ENCODE data around the gene FBXL3.

The FBXL3 gene

DNA sequence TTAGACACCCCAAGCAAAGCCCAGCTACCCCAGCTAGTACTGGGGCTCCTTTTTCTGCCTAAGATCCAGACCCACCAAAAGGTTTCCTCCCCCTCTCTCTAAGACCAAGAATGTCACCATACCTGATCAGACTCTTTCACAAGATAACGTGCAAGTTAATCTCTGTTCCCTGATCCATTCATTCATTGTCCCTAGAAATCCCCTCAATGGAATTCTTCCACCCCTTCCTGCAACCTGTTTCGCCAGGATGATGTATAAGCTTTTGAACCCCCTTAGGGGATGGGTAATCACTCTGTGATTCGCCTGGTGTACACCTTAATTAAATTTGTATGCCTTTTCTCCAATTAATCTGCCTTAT lies 52.4 kb downstream of the FBXL3 start (continued):
- TF ChIP-seq ZNF658 (tag by site-specific recombination; IDR thresholded peaks at IDR 0.05) = no peak

DNA sequence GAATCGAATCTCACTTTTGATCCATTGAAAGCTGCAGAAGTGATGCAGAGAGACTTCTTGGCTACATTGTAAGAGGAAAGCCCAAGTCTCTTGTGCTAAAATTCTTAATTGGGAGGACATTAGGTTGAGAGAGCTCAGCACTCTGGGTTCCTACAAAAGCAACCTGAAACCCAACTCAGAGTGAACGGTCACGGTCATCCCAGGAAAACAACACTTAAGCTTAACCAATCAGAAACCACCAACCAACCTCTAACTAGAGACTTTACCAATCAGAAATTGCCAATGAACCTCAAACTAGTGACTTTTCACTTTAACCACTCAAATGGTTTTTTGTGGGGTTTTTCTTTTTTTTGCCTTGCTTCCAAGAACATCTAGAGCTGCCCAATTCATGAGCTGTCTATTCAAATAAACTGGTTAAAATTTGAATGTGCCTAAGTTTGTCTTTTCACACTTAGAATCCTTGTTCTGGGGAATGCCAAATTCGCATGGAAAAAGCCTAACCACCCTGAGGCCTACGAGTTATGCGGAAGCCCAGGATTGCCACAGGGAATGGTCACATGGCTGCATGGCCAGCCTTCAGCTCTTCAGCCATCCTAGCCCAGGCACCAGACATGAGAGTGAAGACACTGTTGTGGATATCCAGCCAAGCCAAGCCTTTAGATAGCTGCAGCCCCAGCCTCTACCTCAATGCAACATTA lies 52.9 kb downstream of the FBXL3 start:
- Histone ChIP-seq H3K36me3 (ENCODE audit: control insufficient read depth in 2 of 2, insufficient read depth in 1 of 2, low read length in 2 of 2) (no peaks in the 10 kb centered on the region), H3K4me1 (ENCODE audit: control insufficient read depth, insufficient read depth, low read length) (peaks cover 4% of the 10 kb centered on the region; the same call in 1 of the 2 replicates), H3K4me3 (ENCODE audit: low read depth, low read length) (no peak overlapping the region), H3K9me3 (ENCODE audit: control insufficient read depth, insufficient read depth, low read depth, low read length) (no peaks in the 10 kb centered on the region), H3K27ac (ENCODE audit: extremely low read depth, low read depth, low read length) (no peak overlapping the region)
- ChIA-PET POLR2A (no interaction called here), CTCF (no interaction called here)
- TF ChIP-seq, protein P1, sequence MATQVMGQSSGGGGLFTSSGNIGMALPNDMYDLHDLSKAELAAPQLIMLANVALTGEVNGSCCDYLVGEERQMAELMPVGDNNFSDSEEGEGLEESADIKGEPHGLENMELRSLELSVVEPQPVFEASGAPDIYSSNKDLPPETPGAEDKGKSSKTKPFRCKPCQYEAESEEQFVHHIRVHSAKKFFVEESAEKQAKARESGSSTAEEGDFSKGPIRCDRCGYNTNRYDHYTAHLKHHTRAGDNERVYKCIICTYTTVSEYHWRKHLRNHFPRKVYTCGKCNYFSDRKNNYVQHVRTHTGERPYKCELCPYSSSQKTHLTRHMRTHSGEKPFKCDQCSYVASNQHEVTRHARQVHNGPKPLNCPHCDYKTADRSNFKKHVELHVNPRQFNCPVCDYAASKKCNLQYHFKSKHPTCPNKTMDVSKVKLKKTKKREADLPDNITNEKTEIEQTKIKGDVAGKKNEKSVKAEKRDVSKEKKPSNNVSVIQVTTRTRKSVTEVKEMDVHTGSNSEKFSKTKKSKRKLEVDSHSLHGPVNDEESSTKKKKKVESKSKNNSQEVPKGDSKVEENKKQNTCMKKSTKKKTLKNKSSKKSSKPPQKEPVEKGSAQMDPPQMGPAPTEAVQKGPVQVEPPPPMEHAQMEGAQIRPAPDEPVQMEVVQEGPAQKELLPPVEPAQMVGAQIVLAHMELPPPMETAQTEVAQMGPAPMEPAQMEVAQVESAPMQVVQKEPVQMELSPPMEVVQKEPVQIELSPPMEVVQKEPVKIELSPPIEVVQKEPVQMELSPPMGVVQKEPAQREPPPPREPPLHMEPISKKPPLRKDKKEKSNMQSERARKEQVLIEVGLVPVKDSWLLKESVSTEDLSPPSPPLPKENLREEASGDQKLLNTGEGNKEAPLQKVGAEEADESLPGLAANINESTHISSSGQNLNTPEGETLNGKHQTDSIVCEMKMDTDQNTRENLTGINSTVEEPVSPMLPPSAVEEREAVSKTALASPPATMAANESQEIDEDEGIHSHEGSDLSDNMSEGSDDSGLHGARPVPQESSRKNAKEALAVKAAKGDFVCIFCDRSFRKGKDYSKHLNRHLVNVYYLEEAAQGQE (tag by site-specific recombination; IDR thresholded peaks at IDR 0.05) = no peak
- TF ChIP-seq ZNF549 (tag by site-specific recombination; IDR thresholded peaks at IDR 0.05) = peak; percentile 85

DNA sequence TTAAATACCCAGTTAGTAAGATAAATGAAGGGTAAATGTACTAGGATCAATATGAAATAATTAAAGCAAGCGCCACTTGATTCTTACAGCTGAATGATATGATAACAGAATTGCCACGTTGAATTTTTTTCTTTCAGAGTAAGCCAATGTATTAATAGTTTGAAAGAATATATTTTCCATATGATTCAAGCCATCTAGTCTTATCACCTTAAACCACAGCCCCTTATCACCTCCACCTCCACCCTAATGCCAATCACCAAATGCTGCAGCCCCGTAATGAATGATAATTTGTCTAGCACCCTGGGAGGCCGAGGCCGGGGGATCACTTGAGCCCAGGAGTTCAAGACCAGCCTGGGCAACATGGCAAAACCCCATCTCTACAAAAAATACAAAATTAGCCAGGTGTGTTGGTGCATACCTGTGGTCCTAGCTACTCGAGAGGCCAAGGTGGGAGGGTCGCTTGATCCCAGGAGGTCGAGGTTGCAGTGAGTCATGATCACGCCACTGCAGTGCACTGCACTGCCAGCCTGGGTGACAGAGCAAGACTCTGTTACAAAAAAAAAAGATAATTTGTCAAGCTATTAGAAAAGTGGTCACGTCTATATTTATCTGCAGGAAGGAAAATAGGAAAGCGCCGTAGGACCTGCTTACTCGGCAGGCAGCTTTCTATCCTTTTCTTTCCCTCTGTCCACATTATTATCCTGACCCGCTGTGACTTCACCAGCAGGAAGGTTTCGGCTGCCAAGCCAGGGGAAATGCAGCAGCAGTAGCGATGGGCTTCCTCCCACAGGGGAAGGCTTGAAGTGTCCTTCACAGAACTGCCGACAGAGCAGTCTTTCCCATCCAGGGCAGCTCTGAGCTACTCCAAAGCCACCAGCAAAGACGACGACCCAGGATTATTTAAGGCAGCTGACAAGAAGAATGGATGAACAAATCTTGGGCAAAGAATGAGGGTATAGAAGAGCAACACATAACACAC lies 54.8 kb downstream of the FBXL3 start:
- ChIA-PET CTCF (interaction anchor here (2.2 kb wide), 1 partner anchor 8 kb away, joined by 11 read pairs; no protein-coding TSS in a partner anchor), POLR2A (no interaction called here)
- H3K36me3 ChIP-seq (ENCODE audit: control insufficient read depth in 2 of 2, insufficient read depth in 1 of 2, low read length in 2 of 2) = no peaks in the 10 kb centered on the region

DNA sequence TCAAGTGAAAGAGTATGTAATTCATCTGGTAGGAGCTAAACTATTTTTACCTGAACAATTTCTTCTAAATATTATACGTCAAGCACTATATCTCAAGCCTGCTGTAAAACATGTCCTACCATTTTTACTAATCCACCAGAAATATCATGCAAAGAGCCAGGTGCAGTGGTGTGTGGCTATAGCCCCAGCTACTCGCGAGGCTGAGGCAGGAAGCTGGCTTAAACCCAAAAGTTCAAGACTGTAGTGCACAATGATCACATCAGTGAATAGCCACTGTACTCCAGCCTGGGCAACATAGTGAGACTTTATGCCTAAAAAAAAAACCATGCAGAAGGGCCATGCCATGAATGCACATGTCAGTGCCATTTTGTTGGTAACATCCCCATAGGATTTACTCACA lies 55.7 kb downstream of the FBXL3 start:
- H3K4me1 ChIP-seq (ENCODE audit: control insufficient read depth, insufficient read depth, low read length) = no peaks in the 10 kb centered on the region
- H3K27ac ChIP-seq (ENCODE audit: extremely low read depth, low read depth, low read length) = no peak overlapping the region
- CTCF ChIA-PET = interaction anchor here (0.7 to 2.2 kb wide), 3 partner anchors 9 to 43 kb away, joined by 3 to 11 read pairs (median 3); no protein-coding TSS in a partner anchor
- no peak for TF ChIP-seq ZBTB1 (tag by site-specific recombination; IDR thresholded peaks at IDR 0.05)
- TF ChIP-seq ZBTB20 (tag by site-specific recombination; IDR thresholded peaks at IDR 0.05) = no peak
- H3K36me3 ChIP-seq (ENCODE audit: control insufficient read depth in 2 of 2, insufficient read depth in 1 of 2, low read length in 2 of 2) = no peaks in the 10 kb centered on the region
- no peaks in the 10 kb centered on the region for H3K9me3 ChIP-seq (ENCODE audit: control insufficient read depth, insufficient read depth, low read depth, low read length)
- no peak overlapping the region for H3K4me3 ChIP-seq (ENCODE audit: low read depth, low read length)
- POLR2A ChIA-PET = no interaction called here

More for the DNA sequence above, 54.8 kb downstream of the FBXL3 start:
- TF ChIP-seq ZNF555 (tag by site-specific recombination; conservative IDR thresholded peaks at IDR 0.05) (no peak), ZNF837 (tag by site-specific recombination; IDR thresholded peaks at IDR 0.05) (no peak), ZNF549 (tag by site-specific recombination; IDR thresholded peaks at IDR 0.05) (no peak)
- TF ChIP-seq, protein P2, sequence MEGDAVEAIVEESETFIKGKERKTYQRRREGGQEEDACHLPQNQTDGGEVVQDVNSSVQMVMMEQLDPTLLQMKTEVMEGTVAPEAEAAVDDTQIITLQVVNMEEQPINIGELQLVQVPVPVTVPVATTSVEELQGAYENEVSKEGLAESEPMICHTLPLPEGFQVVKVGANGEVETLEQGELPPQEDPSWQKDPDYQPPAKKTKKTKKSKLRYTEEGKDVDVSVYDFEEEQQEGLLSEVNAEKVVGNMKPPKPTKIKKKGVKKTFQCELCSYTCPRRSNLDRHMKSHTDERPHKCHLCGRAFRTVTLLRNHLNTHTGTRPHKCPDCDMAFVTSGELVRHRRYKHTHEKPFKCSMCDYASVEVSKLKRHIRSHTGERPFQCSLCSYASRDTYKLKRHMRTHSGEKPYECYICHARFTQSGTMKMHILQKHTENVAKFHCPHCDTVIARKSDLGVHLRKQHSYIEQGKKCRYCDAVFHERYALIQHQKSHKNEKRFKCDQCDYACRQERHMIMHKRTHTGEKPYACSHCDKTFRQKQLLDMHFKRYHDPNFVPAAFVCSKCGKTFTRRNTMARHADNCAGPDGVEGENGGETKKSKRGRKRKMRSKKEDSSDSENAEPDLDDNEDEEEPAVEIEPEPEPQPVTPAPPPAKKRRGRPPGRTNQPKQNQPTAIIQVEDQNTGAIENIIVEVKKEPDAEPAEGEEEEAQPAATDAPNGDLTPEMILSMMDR (tag by site-specific recombination; IDR thresholded peaks at IDR 0.05) = no peak
- Histone ChIP-seq H3K4me1 (ENCODE audit: control insufficient read depth, insufficient read depth, low read length) (peaks cover 3% of the 10 kb centered on the region; the same call in 1 of the 2 replicates), H3K27ac (ENCODE audit: extremely low read depth, low read depth, low read length) (no peak overlapping the region), H3K9me3 (ENCODE audit: control insufficient read depth, insufficient read depth, low read depth, low read length) (no peaks in the 10 kb centered on the region), H3K4me3 (ENCODE audit: low read depth, low read length) (no peak overlapping the region)

Data from HEK293 (cell line).